ENCODE measurements around the gene RPUSD1.

DNA sequence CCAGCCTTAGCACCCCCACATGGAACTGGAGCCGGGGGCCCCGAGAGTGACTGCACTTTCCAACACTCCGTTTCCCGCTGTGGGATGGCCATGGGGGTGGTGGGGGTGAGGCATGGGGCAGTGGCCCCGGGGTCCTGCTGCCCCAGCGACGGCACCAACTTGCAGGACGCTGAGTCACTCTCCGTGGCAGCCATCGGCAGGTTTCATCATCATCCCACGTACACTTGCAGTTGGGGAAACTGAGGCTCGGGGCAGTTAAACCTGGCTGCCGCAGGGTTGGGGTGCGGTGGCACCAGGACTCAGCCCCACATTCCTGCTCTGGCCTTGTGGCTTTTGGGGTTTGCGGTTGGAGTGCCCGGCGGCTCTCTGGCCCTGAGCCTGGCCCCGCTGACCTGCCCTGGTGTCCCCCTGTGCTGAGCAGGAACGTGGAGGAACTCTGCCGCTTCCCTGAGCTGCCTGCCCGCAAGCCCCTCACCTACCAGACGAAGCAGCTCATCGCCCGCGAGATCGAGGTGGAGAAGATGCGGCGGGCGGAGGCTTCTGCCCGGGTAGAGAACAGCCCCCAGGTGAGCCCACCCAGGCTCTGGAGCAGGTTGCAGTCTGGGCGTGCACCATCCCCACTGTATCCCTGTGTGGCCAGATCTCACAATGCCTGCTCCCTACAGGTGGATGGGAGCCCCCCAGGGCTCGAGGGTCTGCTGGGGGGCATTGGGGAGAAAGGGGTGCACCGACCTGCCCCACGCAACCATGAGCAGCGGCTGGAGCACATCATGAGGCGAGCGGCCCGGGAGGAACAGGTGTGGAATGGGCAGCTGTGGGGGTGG is 8.3 kb upstream of the RPUSD1 start:
- no peak for TF ChIP-seq EZH2phosphoT487 (IDR thresholded peaks at IDR 0.05; ENCODE audit: insufficient read depth, low read depth)
- no peak for TF ChIP-seq EZH2 (IDR thresholded peaks at IDR 0.05; ENCODE audit: insufficient read depth, poor library complexity, severe bottlenecking)

All from GM23248 (cell line).